Measurements from ENCODE around the gene SIGLEC1.

SIGLEC1 gene

GRCh38 chr20:3670511-3670910 is 41.9 kb downstream of the SIGLEC1 start:
- DNase-seq (ENCODE audit: low read depth), result no peak
- TF ChIP-seq, protein P1, sequence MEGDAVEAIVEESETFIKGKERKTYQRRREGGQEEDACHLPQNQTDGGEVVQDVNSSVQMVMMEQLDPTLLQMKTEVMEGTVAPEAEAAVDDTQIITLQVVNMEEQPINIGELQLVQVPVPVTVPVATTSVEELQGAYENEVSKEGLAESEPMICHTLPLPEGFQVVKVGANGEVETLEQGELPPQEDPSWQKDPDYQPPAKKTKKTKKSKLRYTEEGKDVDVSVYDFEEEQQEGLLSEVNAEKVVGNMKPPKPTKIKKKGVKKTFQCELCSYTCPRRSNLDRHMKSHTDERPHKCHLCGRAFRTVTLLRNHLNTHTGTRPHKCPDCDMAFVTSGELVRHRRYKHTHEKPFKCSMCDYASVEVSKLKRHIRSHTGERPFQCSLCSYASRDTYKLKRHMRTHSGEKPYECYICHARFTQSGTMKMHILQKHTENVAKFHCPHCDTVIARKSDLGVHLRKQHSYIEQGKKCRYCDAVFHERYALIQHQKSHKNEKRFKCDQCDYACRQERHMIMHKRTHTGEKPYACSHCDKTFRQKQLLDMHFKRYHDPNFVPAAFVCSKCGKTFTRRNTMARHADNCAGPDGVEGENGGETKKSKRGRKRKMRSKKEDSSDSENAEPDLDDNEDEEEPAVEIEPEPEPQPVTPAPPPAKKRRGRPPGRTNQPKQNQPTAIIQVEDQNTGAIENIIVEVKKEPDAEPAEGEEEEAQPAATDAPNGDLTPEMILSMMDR (IDR thresholded peaks at IDR 0.05; ENCODE audit: insufficient read depth, low read depth, low read length, missing control alignments), result no peak
- no peak overlapping the region for H3K4me3 ChIP-seq (ENCODE audit: low read length)

GRCh38 chr20:3669710-3670367 is 42.6 kb downstream of the SIGLEC1 start:
- DNase-seq (ENCODE audit: low read depth), result no peak
- TF ChIP-seq, protein P1 (IDR thresholded peaks at IDR 0.05; ENCODE audit: insufficient read depth, low read depth, low read length, missing control alignments), result no peak
- H3K4me3 ChIP-seq (ENCODE audit: low read length), result no peak overlapping the region

GRCh38 chr20:3667434-3668037 is 44.9 kb downstream of the SIGLEC1 start:
- DNase-seq (ENCODE audit: low read depth), result no peak
- no peak overlapping the region for H3K4me3 ChIP-seq (ENCODE audit: low read length)
- TF ChIP-seq, protein P1 (IDR thresholded peaks at IDR 0.05; ENCODE audit: insufficient read depth, low read depth, low read length, missing control alignments), result no peak

- TF ChIP-seq, protein P1 (IDR thresholded peaks at IDR 0.05; ENCODE audit: insufficient read depth, low read depth, low read length, missing control alignments), result no peak
- H3K4me3 ChIP-seq (ENCODE audit: low read length), result no peak overlapping the region
- DNase-seq (ENCODE audit: low read depth), result no peak
Observed at GRCh38 chr20:3663858-3664257, 48.5 kb downstream of the SIGLEC1 start.

- DNase-seq (ENCODE audit: low read depth), result no peak
- TF ChIP-seq, protein P1 (IDR thresholded peaks at IDR 0.05; ENCODE audit: insufficient read depth, low read depth, low read length, missing control alignments), result no peak
- H3K4me3 ChIP-seq (ENCODE audit: low read length), result no peak within 1 kb of the TSS
Observed at GRCh38 chr20:3663031-3663701, 49.2 kb downstream of the SIGLEC1 start, which contains the start of gene GFRA4. Gene GFRA4 (minus strand): TSS chr20:3663399. CDS start chr20:3663399, 0 bp downstream.

All from epithelial cell of esophagus (primary cell).